Activated T-helper 2 cell treated with anti-CD3 and anti-CD28 coated beads, Interferon-gamma antibody, Interleukin-2, Interleukin-4, amounts not matched to agents 10 μg/mL and 5 μg/mL and 100 μg/mL, durations not matched to agents 14 hours and 24 hours and 36 hours (primary cell): ENCODE data around the gene SMIM35. TPM values are rescaled to one million over a fixed set of nuclear protein-coding genes. Genes with fewer than 3 reads are reported as not detected.

Experiments
- DNase-seq: peaks from one replicate; pipeline ENCODE4 v3.0.0; 2021; ENCODE audit warnings: low spot score
- H3K27ac Mint-ChIP-seq: one replicate; pipeline ENCODE4 v1.8.0; 2021; ENCODE audit warnings: mixed read lengths
- H3K27me3 Mint-ChIP-seq: one replicate; pipeline ENCODE4 v1.8.0; 2021; ENCODE audit warnings: low read depth, mixed read lengths
- H3K36me3 Mint-ChIP-seq: one replicate; pipeline ENCODE4 v1.8.0; 2021; ENCODE audit warnings: low read depth, mixed read lengths
- H3K4me1 Mint-ChIP-seq: one replicate; pipeline ENCODE4 v1.8.0; 2021; ENCODE audit warnings: low read depth, mixed read lengths
- H3K4me3 Mint-ChIP-seq: one replicate; pipeline ENCODE4 v1.8.0; 2021; ENCODE audit warnings: low read depth, mild to moderate bottlenecking, moderate library complexity, mixed read lengths
- H3K9me3 Mint-ChIP-seq: one replicate; pipeline ENCODE4 v1.8.0; 2021; ENCODE audit warnings: mixed read lengths
- intact Hi-C: fragments of 100-400 bp; cut with micrococcal nuclease; formaldehyde crosslinking; loops from one replicate; pipeline ENCODE4 v1.15.1; 2023
- total RNA-seq: library from RNA; stranded (reverse); gene quantifications from 2 replicates; pipeline ENCODE4 v1.2.3, GENCODE V29; 2022

SMIM35 gene
- total RNA-seq, 1 donor from 2014 or later: 1.7 TPM

DNA sequence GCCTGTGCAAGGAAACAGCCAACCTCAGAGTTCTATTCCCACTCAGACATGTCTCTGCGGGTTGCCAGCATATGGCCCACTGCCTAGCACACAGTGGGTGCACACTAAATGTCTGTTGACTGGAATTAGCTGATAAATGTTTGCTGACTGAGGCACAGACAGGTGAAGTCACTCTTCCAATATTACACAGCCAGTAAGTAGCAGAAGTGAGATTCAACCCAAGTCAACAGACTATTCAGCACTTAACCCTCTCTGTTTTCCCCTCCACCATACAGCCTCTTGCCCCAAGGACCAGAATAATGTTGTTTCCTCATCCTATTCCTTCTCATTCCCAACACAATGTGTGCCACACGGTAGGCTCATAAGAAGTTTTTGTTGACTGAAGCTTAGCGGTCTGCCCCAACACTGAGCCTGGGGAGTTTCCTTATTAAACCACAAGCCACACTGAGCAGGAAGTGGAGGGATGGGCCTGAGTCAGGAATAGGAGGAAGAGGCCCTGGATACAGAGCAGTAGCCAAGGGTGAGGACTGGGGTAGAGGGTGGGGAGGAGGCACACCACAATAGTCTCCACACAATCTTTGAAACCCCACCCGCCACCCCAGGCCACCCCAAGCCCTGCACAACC is 116.3 kb downstream of the SMIM35 start:
- Mint-ChIP-seq H3K4me1 (peaks cover 63% of the 10 kb centered on the region), H3K9me3 (no peaks in the 10 kb centered on the region), H3K36me3 (peaks cover 18% of the 10 kb centered on the region), H3K4me3 (peak overlapping the region; percentile 34), H3K27ac (peak overlapping the region; percentile 54), H3K27me3 (no peaks in the 10 kb centered on the region)
- intact Hi-C loops: loop anchor here (1.0 kb wide), 2 partner anchors 16 to 17 kb away; partner anchors contain the start of gene IL10RA
- DNase-seq: no peak

DNA sequence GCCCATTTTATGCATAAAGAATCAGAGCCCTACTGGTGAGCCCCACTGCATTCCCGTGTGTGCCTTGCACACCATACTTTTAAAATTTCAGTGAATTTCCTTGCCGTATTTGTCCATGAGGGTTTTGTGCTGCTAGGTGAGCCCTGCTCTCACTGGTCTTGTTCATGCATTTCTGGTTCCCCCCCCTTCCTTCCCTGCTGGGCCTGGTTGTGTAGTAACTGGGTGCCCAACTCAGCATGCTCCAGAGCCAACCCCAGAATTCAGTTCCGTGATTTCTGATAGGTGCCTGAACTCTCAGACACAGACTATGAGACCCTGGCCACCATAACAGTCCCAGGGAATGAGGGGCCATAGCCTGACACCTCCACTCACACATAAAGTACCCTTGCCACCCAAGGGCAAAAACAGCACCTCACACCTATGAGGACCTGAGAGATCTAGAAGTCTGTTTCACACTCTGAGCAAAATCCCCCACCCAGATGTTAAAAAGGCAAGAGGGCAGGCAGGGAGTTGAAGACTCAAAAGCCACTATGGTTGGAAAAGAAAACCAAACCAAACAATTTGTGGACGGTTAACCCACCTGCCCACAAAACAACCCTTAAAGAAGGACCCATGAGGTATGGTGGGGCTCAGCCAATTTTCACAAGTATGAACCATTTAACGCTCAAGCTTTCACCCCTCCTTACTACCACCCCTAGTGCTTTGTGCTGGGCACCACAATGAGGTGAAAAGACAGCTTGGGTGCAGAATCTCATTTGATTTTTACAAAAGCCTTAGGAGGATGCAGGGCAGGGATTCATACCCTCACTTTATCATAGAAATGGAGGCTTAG is 117.4 kb downstream of the SMIM35 start:
- DNase-seq: no peak
- intact Hi-C loops: no loop called here
- Mint-ChIP-seq H3K4me1 (peaks cover 55% of the 10 kb centered on the region), H3K27me3 (no peaks in the 10 kb centered on the region), H3K4me3 (no peak overlapping the region), H3K27ac (no peak overlapping the region), H3K36me3 (peaks cover 10% of the 10 kb centered on the region), H3K9me3 (no peaks in the 10 kb centered on the region)

- peaks cover 37% of the 10 kb centered on the region for H3K4me1 Mint-ChIP-seq
- H3K36me3 Mint-ChIP-seq: peaks cover 20% of the 10 kb centered on the region
- H3K4me3 Mint-ChIP-seq: no peak overlapping the region
- no peaks in the 10 kb centered on the region for H3K9me3 Mint-ChIP-seq
- H3K27ac Mint-ChIP-seq: no peak overlapping the region
- intact Hi-C loops: no loop called here
- DNase-seq: no peak
- H3K27me3 Mint-ChIP-seq: no peaks in the 10 kb centered on the region
Observed at GRCh38 chr11:117966908-117967307, 119.9 kb downstream of the SMIM35 start.

DNA sequence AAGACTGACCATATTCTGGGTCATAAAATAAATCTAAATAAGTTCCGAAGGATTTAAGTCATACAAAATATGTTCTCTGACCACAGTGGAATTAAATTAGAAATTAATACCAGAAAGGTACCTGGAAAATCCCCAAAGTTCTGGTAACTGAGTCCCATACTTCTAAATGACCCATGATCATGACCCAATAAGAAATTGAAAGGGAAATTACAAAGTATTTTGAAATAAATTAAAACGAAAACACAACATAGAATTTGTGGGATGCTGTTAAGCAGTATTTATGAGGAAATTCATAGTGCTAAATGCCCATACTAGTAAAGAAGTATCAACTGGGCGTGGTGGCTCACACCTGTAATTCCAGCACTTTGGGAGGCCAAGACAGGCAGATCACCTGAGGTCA is 123.9 kb downstream of the SMIM35 start:
- intact Hi-C loops: no loop called here
- DNase-seq: no peak
- peaks cover 22% of the 10 kb centered on the region for H3K9me3 Mint-ChIP-seq
- H3K4me3 Mint-ChIP-seq: no peak overlapping the region
- H3K36me3 Mint-ChIP-seq: peaks cover 46% of the 10 kb centered on the region
- no peak overlapping the region for H3K27ac Mint-ChIP-seq
- no peaks in the 10 kb centered on the region for H3K27me3 Mint-ChIP-seq
- peaks cover 34% of the 10 kb centered on the region for H3K4me1 Mint-ChIP-seq

- Mint-ChIP-seq H3K4me1 (peaks cover 35% of the 10 kb centered on the region), H3K36me3 (peaks cover 52% of the 10 kb centered on the region), H3K27ac (no peak overlapping the region), H3K4me3 (no peak overlapping the region), H3K9me3 (peaks cover 32% of the 10 kb centered on the region), H3K27me3 (no peaks in the 10 kb centered on the region)
- no peak for DNase-seq
- intact Hi-C loops: no loop called here
Observed at GRCh38 chr11:117961896-117962295, 124.9 kb downstream of the SMIM35 start.

GRCh38 chr11:117960406-117960805 is 126.4 kb downstream of the SMIM35 start:
- DNase-seq: no peak
- peaks cover 40% of the 10 kb centered on the region for H3K4me1 Mint-ChIP-seq
- peaks cover 43% of the 10 kb centered on the region for H3K9me3 Mint-ChIP-seq
- H3K4me3 Mint-ChIP-seq: no peak overlapping the region
- H3K27ac Mint-ChIP-seq: peak overlapping the region; percentile 44
- H3K27me3 Mint-ChIP-seq: no peaks in the 10 kb centered on the region
- intact Hi-C loops: no loop called here
- H3K36me3 Mint-ChIP-seq: peaks cover 64% of the 10 kb centered on the region

GRCh38 chr11:117959438-117960149 is 127.2 kb downstream of the SMIM35 start:
- Mint-ChIP-seq H3K36me3 (peaks cover 64% of the 10 kb centered on the region), H3K9me3 (peaks cover 43% of the 10 kb centered on the region), H3K27me3 (no peaks in the 10 kb centered on the region), H3K4me1 (peaks cover 42% of the 10 kb centered on the region), H3K4me3 (peak overlapping the region; percentile 26), H3K27ac (peak overlapping the region; percentile 77)
- intact Hi-C loops: no loop called here
- DNase-seq: no peak

- Mint-ChIP-seq H3K4me3 (no peak overlapping the region), H3K27me3 (no peaks in the 10 kb centered on the region), H3K9me3 (peaks cover 43% of the 10 kb centered on the region), H3K27ac (no peak overlapping the region), H3K36me3 (peaks cover 62% of the 10 kb centered on the region), H3K4me1 (peaks cover 47% of the 10 kb centered on the region)
- intact Hi-C loops: no loop called here
- no peak for DNase-seq
Observed at GRCh38 chr11:117958949-117959348, 127.8 kb downstream of the SMIM35 start.

Other genes with a start within 250 kb of the SMIM35 start
- 0.11 and 0.18 TPM in 2 replicates for gene FXYD6, start 210.3 kb downstream of the SMIM35 start, total RNA-seq
- 2.7 and 5.3 TPM in 2 replicates for gene TMPRSS13, start 157.6 kb downstream of the SMIM35 start, total RNA-seq
- gene IL10RA, start 100.6 kb downstream of the SMIM35 start, total RNA-seq: 144 and 147 TPM in 2 replicates
- not detected in 2 replicates for gene TMPRSS4, start 9.9 kb downstream of the SMIM35 start, total RNA-seq
- gene SCN4B, start 65.9 kb upstream of the SMIM35 start, total RNA-seq: 0.30 and 0.32 TPM in 2 replicates
- 0.02 TPM in 1 of 2 replicates, not detected in the other for gene SCN2B, start 89.7 kb upstream of the SMIM35 start, total RNA-seq
- 377 and 389 TPM in 2 replicates for gene JAML, start 138.0 kb upstream of the SMIM35 start, total RNA-seq
- 49.5 and 49.7 TPM in 2 replicates for gene MPZL3, start 165.4 kb upstream of the SMIM35 start, total RNA-seq
- 13.9 and 14.6 TPM in 2 replicates for gene MPZL2, start 177.3 kb upstream of the SMIM35 start, total RNA-seq
- gene CD3E, start 217.8 kb upstream of the SMIM35 start, total RNA-seq: 518 and 529 TPM in 2 replicates